K562 (cell line): ENCODE data around the gene EXOC7. TPM values are rescaled to one million over a fixed set of nuclear protein-coding genes. Genes with fewer than 3 reads are reported as not detected.

Source experiments
- EGR1 ChIP-seq: fragments of 450-650 bp; conservative IDR thresholded peaks from 2 replicates; pipeline ENCODE4 v1.6.1; 2017; ENCODE audit warnings: mild to moderate bottlenecking
- polyA plus RNA-seq, 8 experiments: library from polyadenylated mRNA; depleted of rRNA in 4 of 8; stranded (reverse) in 5 of 8; unstranded in 3 of 8; fragments of >200 nt; fragmentation: Nextera tagmentation in 2 of 8; fragmentation: Illumina TruSeq in 1 of 8; extraction: Ambion mirVana in 2 of 8; extraction: Trizol in 1 of 8; gene quantifications; 2 replicates each; pipeline versions ENCODE4 v1.2.1 to v1.2.3, GENCODE V29; 2011 to 2014; ENCODE audit warnings: inconsistent platforms in 1 of 8, missing spikeins in 1 of 8
- total RNA-seq, 7 experiments: library from RNA; depleted of rRNA in 6 of 7; stranded (reverse); fragments of >200 nt in 6 of 7; fragmentation: Illumina TruSeq in 2 of 7; extraction: Trizol in 2 of 7; gene quantifications; 2 replicates each; pipeline versions ENCODE4 v1.2.1 to v1.2.3, GENCODE V29; 2011 to 2021; ENCODE audit warnings: low replicate concordance in 1 of 7
- TF ChIP-seq, protein P1 (sequence below), 3 experiments: fragments of 200-800 bp in 1 of 3; fragments of 250-450 bp in 1 of 3; fragments of 450-650 bp in 1 of 3; sonication (Bioruptor Pico) in 1 of 3; sonication (Bioruptor generic) in 1 of 3; formaldehyde crosslinking in 1 of 3; IDR thresholded peaks; 2 replicates each; pipeline versions ENCODE4 v1.6.1 to v1.8.0; 2016 to 2022; ENCODE audit warnings: mild to moderate bottlenecking in 2 of 3, missing genetic modification characterization in 2 of 3, missing compliant biosample characterization in 1 of 3, moderate library complexity in 1 of 3
- TF ChIP-seq, protein P2 (sequence below): sonication (generic); formaldehyde crosslinking; IDR thresholded peaks from 2 replicates; pipeline ENCODE4 v1.9.0; 2022; ENCODE audit warnings: mild to moderate bottlenecking, missing genetic modification reagents
- TF ChIP-seq, protein P3 (sequence below): sonication (generic); formaldehyde crosslinking; IDR thresholded peaks from 2 replicates; pipeline ENCODE4 v1.8.1; 2023; ENCODE audit warnings: mild to moderate bottlenecking, missing genetic modification reagents

The EXOC7 gene
- total and polyA plus RNA-seq, 9 of the 15 experiments (the other 6 are each of a cell fraction or from before 2014, with no cell fraction given) = 18.6 to 57.0 (median 35.0) TPM

DNA sequence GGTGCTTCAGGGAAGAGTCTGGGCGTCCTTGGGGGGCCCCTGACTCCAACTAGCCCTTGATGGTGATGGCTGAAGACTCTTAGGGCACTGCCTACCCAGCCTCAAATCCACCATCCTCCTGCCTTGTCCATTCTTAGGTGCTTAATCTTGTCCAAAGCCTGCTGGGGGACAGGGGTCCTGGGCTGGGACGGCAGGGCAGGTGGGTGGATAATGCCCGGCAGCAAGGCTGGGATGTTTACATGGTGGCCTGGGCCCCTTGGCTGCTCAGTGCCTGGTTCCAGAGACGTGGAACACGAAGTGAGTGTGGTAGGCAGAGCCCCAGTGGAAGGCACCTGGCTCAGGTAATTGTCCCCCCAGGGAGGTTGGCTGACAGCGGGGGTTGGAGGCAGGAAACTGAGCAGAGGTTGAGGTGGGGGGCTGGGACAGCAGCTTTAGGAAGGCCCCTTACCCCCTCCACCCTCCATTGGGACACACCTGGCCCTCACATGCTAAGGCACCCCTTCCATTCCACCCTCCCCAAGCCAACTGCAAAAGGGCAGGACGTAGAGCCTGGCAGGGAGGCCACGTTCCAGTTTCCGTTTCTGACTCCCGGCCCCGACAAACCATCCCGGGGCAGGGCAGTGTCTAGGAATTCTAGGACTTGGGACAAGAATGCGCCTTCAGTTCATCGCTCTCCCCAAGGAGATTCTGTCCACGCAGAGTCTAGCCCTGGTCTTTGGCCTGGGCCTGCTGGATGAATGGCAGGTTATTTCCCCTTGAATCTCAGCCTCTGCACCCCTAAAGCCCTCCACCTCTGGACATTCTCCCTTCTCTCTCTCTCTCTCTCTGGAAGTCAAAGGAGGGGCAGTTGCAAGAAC, 35.5 kb upstream of the EXOC7 start (continued):
- TF ChIP-seq, protein P1, sequence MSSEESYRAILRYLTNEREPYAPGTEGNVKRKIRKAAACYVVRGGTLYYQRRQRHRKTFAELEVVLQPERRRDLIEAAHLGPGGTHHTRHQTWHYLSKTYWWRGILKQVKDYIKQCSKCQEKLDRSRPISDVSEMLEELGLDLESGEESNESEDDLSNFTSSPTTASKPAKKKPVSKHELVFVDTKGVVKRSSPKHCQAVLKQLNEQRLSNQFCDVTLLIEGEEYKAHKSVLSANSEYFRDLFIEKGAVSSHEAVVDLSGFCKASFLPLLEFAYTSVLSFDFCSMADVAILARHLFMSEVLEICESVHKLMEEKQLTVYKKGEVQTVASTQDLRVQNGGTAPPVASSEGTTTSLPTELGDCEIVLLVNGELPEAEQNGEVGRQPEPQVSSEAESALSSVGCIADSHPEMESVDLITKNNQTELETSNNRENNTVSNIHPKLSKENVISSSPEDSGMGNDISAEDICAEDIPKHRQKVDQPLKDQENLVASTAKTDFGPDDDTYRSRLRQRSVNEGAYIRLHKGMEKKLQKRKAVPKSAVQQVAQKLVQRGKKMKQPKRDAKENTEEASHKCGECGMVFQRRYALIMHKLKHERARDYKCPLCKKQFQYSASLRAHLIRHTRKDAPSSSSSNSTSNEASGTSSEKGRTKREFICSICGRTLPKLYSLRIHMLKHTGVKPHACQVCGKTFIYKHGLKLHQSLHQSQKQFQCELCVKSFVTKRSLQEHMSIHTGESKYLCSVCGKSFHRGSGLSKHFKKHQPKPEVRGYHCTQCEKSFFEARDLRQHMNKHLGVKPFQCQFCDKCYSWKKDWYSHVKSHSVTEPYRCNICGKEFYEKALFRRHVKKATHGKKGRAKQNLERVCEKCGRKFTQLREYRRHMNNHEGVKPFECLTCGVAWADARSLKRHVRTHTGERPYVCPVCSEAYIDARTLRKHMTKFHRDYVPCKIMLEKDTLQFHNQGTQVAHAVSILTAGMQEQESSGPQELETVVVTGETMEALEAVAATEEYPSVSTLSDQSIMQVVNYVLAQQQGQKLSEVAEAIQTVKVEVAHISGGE (CRISPR knock-in tag; IDR thresholded peaks at IDR 0.05) = no peak
- TF ChIP-seq, protein P2, sequence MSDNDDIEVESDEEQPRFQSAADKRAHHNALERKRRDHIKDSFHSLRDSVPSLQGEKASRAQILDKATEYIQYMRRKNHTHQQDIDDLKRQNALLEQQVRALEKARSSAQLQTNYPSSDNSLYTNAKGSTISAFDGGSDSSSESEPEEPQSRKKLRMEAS (CRISPR knock-in tag) = no peak
- TF ChIP-seq, protein P3, sequence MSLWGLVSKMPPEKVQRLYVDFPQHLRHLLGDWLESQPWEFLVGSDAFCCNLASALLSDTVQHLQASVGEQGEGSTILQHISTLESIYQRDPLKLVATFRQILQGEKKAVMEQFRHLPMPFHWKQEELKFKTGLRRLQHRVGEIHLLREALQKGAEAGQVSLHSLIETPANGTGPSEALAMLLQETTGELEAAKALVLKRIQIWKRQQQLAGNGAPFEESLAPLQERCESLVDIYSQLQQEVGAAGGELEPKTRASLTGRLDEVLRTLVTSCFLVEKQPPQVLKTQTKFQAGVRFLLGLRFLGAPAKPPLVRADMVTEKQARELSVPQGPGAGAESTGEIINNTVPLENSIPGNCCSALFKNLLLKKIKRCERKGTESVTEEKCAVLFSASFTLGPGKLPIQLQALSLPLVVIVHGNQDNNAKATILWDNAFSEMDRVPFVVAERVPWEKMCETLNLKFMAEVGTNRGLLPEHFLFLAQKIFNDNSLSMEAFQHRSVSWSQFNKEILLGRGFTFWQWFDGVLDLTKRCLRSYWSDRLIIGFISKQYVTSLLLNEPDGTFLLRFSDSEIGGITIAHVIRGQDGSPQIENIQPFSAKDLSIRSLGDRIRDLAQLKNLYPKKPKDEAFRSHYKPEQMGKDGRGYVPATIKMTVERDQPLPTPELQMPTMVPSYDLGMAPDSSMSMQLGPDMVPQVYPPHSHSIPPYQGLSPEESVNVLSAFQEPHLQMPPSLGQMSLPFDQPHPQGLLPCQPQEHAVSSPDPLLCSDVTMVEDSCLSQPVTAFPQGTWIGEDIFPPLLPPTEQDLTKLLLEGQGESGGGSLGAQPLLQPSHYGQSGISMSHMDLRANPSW (CRISPR knock-in tag) = no peak
- no peak for TF ChIP-seq EGR1
- TF ChIP-seq, all 486 proteins: peak for 0
